ENCODE measurements around the gene COL9A3. TPM values are rescaled to one million over a fixed set of nuclear protein-coding genes. Genes with fewer than 3 reads are reported as not detected.

COL9A3 gene
- total and polyA plus RNA-seq, 2 donors from 2014 or later = 2.3 to 4.3 TPM

- DNase-seq (no peak), FAIRE-seq (no peak)
- peaks cover 0 to 11% (median 0%) of the 10 kb centered on the region in 3 donors for H3K4me1 ChIP-seq (ENCODE audit: control insufficient read depth in 2 of 3, insufficient read depth in 2 of 3, low read depth in 1 of 3, low read length in 3 of 3)
- no peak overlapping the region for H3K4me3 ChIP-seq (ENCODE audit: low read length in 3 of 3)
- H3K27me3 ChIP-seq (ENCODE audit: control insufficient read depth, insufficient read depth, low read length) = no peaks in the 10 kb centered on the region
- no peak overlapping the region for H3K27ac ChIP-seq (ENCODE audit: low read depth in 2 of 2, low read length in 2 of 2)
- intact Hi-C loops (cut with DNase I) = no loop called here
- TF ChIP-seq CTCF (IDR thresholded peaks at IDR 0.05; ENCODE audit: borderline replicate concordance, extremely low read depth, insufficient read depth) = no peak
- H3K9me3 ChIP-seq (ENCODE audit: control insufficient read depth in 2 of 3, insufficient read depth in 1 of 3, low read length in 3 of 3) = no peaks in the 10 kb centered on the region
- H3K36me3 ChIP-seq (ENCODE audit: control insufficient read depth in 2 of 3, insufficient read depth in 3 of 3, low read length in 3 of 3) = peaks cover 0 to 8% (median 5%) of the 10 kb centered on the region in 3 donors
- H3K9ac ChIP-seq (ENCODE audit: low read length in 3 of 3) = no peak overlapping the region
These were observed 17.4 kb upstream of the COL9A3 start for GRCh38 chr20:62799459-62799858.

GRCh38 chr20:62799873-62800272, 17.0 kb upstream of the COL9A3 start:
- FAIRE-seq (no peak), DNase-seq (no peak)
- Histone ChIP-seq H3K9me3 (ENCODE audit: control insufficient read depth in 2 of 3, insufficient read depth in 1 of 3, low read length in 3 of 3) (no peaks in the 10 kb centered on the region), H3K27ac (ENCODE audit: low read depth in 2 of 2, low read length in 2 of 2) (no peak overlapping the region), H3K27me3 (ENCODE audit: control insufficient read depth, insufficient read depth, low read length) (no peaks in the 10 kb centered on the region), H3K4me3 (ENCODE audit: low read length in 3 of 3) (no peak overlapping the region), H3K4me1 (ENCODE audit: control insufficient read depth in 2 of 3, insufficient read depth in 2 of 3, low read depth in 1 of 3, low read length in 3 of 3) (peaks cover 0 to 11% (median 0%) of the 10 kb centered on the region in 3 donors), H3K9ac (ENCODE audit: low read length in 3 of 3) (no peak overlapping the region), H3K36me3 (ENCODE audit: control insufficient read depth in 2 of 3, insufficient read depth in 3 of 3, low read length in 3 of 3) (peaks cover 0 to 8% (median 5%) of the 10 kb centered on the region in 3 donors)
- TF ChIP-seq CTCF (IDR thresholded peaks at IDR 0.05; ENCODE audit: borderline replicate concordance, extremely low read depth, insufficient read depth) = no peak
- intact Hi-C loops (cut with DNase I) = loop anchor here (10.0 kb wide), 1 partner anchor 135 kb away; no protein-coding TSS in a partner anchor

DNA sequence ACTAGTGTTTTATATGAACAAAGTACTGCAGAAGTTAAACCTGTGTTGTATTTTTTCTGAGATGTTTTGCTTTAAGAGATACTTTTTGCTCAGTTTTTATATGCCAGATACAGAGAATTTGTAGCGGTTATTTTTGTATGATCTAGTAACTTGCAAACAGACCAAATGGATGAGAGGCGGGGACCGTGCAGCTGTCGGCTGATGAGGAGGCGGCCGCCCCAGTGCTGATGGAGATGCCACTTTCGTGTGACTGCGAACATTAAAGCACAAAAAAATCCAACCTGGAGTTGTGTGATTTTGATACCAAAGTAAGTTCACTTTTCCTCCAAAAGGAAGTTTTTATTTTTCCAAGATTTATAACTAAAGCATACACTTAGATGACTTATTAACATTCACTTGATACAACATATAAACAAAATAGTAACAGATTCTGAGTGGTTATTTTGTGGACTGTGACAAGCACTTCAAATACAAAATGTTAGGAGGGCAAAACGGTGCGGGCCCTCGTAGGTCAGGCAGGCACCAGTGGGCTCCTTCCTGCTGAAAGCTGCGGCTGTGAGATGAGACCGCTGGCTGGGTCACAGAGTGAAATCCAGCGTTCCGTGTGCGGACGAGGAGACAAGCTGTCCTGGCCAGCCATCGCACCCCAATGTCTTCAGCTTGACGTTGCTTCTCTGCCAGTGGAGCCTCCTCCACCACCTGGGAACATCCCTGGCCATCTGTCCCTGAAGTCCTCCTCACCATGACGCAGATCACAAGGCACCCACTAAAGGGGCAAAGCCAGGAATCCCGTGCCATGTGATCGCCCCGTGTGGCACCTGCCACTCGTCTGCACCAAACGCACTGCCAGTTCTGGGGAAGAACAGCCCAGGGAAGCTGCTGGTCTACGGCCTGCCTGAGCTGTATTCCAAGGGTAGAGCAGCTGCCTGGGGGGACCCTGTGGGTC, 16.3 kb upstream of the COL9A3 start:
- DNase-seq (no peak), FAIRE-seq (no peak)
- H3K4me1 ChIP-seq (ENCODE audit: control insufficient read depth in 2 of 3, insufficient read depth in 2 of 3, low read depth in 1 of 3, low read length in 3 of 3) = peaks cover 0 to 11% (median 0%) of the 10 kb centered on the region in 3 donors
- no peak overlapping the region for H3K9ac ChIP-seq (ENCODE audit: low read length in 3 of 3)
- H3K36me3 ChIP-seq (ENCODE audit: control insufficient read depth in 2 of 3, insufficient read depth in 3 of 3, low read length in 3 of 3) = peaks cover 0 to 8% (median 5%) of the 10 kb centered on the region in 3 donors
- H3K27me3 ChIP-seq (ENCODE audit: control insufficient read depth, insufficient read depth, low read length) = no peaks in the 10 kb centered on the region
- TF ChIP-seq CTCF (IDR thresholded peaks at IDR 0.05; ENCODE audit: borderline replicate concordance, extremely low read depth, insufficient read depth) = no peak
- H3K27ac ChIP-seq (ENCODE audit: low read depth in 2 of 2, low read length in 2 of 2) = no peak overlapping the region
- H3K4me3 ChIP-seq (ENCODE audit: low read length in 3 of 3) = no peak overlapping the region
- intact Hi-C loops (cut with DNase I) = loop anchor here (10.0 kb wide), 1 partner anchor 136 kb away; no protein-coding TSS in a partner anchor
- no peaks in the 10 kb centered on the region for H3K9me3 ChIP-seq (ENCODE audit: control insufficient read depth in 2 of 3, insufficient read depth in 1 of 3, low read length in 3 of 3)

All from kidney (tissue), 14 donors.